Measurements from ENCODE around the gene RAPGEF4.

GRCh38 chr2:172823261-172823850 lies 87.7 kb downstream of the RAPGEF4 start:
- no peak for TF ChIP-seq MYBL2 (CRISPR knock-in tag; IDR thresholded peaks at IDR 0.05)
- no peak for TF ChIP-seq E2F1 (CRISPR knock-in tag; IDR thresholded peaks at IDR 0.05)
- TF ChIP-seq CREM (CRISPR knock-in tag; IDR thresholded peaks at IDR 0.05) = no peak
- TF ChIP-seq CTCF (IDR thresholded peaks at IDR 0.05) = no peak
- no peak for TF ChIP-seq ATF2 (CRISPR knock-in tag; IDR thresholded peaks at IDR 0.05; ENCODE audit: borderline replicate concordance, low read depth)
- TF ChIP-seq ZBTB43 (CRISPR knock-in tag; IDR thresholded peaks at IDR 0.05) = no peak
- TF ChIP-seq STAT6 (CRISPR knock-in tag; conservative IDR thresholded peaks at IDR 0.05; ENCODE audit: low read depth) = no peak
